Retinal pigment epithelial cell (primary cell): Measurements from ENCODE around the gene METRN.

Experiments
- DNase-seq: peaks from one replicate; pipeline ENCODE4 v3.0.0-alpha.2; 2010; ENCODE audit warnings: low read depth
- H3K4me3 ChIP-seq: 2 replicates; pipeline ENCODE4 v1.5.1; 2011; ENCODE audit warnings: mild to moderate bottlenecking, low read length, control low read depth, moderate library complexity
- TF ChIP-seq, protein P1 (sequence below): conservative IDR thresholded peaks from 2 replicates; pipeline ENCODE4 v1.5.1; 2011; ENCODE audit warnings: low read depth, low read length, control low read depth, inconsistent platforms

The METRN gene

DNA sequence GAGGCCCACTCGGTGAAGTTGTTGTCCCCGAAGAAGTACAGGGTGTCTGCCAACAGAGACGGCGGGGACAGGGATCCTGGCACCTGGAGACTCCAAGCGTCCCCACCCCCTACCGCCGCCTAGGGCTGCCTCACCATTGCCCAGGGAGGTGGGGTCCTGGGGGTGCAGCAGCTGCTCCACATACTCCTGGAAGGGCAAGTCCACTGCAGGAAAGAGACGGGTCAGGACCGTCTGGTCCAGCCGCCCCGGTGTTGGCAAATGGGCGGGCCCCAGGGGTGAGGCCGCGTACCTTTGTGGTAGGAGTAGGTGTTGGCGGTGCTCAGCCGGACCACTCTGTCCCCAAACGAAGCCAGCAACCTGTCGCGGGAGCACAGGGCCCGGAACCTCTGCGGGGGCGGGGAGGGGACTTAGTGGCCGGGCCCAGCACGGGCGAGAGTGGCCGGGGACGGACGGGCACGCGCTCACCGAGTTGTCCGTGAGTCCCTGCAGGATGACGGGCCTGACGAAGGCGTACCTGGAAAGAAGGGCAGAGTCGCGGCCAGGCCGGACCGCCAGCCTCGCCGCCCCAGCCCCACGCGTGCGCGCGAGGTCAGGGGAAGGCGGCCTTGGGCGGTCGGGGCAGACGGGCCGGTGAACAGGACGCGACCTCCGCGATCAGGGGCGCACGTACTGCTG is 31.4 kb upstream of the METRN start:
- TF ChIP-seq, protein P1, sequence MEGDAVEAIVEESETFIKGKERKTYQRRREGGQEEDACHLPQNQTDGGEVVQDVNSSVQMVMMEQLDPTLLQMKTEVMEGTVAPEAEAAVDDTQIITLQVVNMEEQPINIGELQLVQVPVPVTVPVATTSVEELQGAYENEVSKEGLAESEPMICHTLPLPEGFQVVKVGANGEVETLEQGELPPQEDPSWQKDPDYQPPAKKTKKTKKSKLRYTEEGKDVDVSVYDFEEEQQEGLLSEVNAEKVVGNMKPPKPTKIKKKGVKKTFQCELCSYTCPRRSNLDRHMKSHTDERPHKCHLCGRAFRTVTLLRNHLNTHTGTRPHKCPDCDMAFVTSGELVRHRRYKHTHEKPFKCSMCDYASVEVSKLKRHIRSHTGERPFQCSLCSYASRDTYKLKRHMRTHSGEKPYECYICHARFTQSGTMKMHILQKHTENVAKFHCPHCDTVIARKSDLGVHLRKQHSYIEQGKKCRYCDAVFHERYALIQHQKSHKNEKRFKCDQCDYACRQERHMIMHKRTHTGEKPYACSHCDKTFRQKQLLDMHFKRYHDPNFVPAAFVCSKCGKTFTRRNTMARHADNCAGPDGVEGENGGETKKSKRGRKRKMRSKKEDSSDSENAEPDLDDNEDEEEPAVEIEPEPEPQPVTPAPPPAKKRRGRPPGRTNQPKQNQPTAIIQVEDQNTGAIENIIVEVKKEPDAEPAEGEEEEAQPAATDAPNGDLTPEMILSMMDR: no peak
- DNase-seq: no peak
- peak overlapping the region; percentile 53 for H3K4me3 ChIP-seq

DNA sequence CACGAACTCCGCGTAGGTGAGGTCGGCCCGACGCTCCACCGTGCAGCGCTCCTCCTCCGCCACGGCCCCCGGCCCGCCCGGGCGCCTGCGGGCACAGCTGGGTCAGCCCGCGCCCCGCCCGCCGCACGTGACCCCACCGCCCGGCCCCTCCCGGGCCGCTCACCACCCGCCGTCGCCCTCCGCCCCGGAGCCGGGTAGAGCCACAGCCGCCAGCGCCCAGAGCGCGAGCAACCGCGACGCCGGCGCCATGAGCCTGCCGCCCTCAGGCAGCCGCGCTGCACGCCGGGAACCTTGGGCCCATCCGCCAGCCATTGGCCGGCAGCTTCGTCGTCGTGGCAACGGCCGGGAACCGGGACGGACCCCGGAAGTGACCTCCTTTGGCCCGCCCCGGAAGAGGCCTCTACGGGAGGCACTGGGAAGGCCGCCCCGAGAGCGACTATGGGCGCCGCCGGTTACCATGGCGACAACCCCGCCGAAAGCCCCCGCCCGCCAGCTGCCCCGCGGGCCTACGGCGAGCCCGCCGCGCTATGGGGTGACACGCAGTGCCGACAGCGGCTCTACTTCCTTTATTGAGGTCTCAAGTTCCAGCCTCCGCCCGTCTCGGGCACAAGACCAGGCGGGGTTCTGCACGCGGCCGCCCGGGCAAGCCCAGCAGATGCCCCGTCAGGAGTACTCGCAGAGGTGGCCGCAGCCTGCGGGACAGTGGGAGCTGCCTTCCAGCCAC is 30.7 kb upstream of the METRN start, which contains the start of gene JMJD8:
TSS of gene JMJD8 (minus strand) at position 264 of the 724 bp plus-strand sequence. CDS start at position 249, 15 bp downstream.
- H3K4me3 ChIP-seq: peak within 1 kb of the TSS; percentile 53
- peak; percentile 69 for DNase-seq
- TF ChIP-seq, protein P1: no peak

DNA sequence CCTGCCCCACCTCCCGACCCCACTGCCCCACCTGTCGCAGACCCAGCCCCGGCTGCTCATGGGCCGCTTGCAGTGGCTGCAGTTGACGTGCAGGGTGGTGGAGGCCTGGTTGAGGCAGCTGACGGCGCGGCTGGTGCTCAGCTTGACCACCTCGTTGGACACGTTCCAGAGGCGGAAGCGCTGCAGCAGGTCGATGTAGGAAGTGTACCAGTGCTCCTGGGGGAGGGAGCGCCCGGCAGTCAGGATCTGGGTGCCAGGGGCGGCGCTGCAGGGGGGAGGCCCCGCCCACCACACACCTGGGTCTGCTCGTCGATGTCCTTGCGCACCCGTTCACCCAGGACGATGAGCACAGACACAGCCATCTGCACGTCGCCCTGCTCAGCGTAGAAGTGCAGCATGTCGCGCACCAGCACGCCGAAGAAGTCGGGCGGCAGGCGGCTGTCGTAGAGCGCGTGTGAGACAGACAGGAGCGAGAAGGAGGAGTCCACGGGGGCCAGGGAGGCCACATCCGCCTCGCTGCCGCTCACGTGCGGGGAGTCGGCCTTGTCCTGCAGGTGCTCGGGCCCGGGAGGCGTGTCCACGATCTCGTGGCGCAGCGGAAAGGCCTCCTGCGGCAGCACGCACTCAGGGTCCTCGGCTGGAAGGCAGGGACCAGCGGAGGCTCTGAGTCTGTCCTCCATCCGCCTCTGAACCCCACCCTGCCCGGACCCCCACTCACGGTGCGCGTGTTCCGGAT is 29.8 kb upstream of the METRN start:
- TF ChIP-seq, protein P1: no peak
- H3K4me3 ChIP-seq: no peak overlapping the region
- no peak for DNase-seq

DNA sequence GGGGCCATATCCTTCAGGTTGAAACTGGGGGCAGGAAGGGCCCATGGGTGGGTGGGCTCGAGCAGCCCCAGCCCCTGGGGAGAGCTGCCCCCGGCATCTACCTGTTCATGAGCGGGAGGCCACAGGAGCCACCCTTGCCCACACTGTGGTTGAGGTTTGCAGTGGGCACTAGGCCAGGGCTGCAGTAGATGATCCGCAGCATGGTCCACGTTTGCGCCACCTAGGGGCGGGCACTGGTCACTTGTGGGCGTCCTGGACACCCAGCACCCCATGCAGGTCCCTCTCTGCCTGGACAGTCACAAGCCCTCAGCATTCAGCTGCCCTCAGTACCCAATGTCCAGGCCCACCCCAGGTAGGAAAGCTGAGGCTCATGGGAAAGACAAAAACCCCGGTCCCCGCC is 29.0 kb upstream of the METRN start:
- H3K4me3 ChIP-seq: no peak overlapping the region
- TF ChIP-seq, protein P1: peak; percentile 61
- DNase-seq: no peak

DNA sequence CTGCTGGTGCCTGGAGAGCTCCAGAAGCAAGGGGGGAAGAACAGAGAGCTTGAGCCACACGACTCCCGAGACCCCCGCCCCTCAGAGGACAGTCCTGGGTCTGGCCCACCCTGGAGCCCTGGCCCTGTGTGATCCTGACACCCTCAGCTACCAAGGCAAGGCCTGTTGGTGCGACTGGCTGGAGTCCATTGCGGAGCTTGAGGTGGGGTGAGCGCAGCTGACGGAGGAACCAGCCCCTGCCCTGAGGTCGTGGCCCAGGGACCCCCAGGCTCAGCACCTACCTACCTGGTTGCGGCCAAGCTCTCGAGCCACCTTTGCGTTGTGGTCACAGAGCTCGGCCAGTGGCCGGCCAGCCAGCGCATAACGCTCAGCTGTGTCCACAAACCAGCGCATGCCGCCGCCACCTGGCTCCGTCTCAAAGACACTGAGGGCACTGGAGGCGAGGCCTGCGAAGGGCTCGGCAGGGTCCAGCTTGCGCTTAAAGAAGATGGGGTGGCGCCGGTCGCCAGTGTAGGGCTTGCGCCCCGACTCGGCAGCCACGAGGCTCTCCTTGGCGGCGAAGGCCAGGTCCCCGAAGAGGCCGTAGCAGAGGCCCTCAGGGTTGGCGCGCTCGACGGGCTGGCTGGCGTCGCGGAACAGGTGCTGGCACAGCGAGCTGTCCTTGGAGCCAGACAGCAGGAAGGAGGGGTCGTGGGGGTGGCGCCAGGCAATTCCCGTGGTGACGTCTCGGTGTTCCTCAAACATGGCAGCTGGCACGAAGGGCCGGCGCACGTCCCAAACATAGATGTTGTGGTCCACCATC is 28.3 kb upstream of the METRN start:
- no peak for DNase-seq
- H3K4me3 ChIP-seq: no peak overlapping the region
- TF ChIP-seq, protein P1: no peak

DNA sequence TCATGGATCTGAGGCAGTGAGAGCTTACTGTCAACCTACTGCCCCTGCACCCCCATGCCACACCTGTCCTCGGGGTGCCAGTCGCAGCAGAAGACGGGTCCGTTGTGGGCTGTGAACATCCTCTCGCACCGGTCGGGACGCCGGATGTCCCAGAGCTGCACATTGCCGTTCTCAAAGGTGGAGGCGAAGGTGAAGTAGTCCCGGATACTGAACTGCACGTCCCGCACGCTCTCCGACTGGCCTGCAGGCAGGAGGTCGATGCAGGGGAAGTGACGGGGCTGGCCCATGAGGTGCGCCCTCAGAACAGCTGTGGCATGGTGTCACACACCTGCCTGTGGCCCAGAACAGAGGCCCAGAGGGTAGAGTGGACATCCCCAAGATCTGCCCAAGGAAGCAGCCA is 27.4 kb upstream of the METRN start:
- DNase-seq: no peak
- TF ChIP-seq, protein P1: no peak
- no peak overlapping the region for H3K4me3 ChIP-seq
